ENCODE data around the gene ADAM29. TPM values are rescaled to one million over a fixed set of nuclear protein-coding genes. Genes with fewer than 3 reads are reported as not detected.

The ADAM29 gene
- total and polyA plus RNA-seq, 9 of the 15 experiments (the other 6 are each of a cell fraction or from before 2014, with no cell fraction given) = not detected

- no peak overlapping the region for H3K4me2 ChIP-seq (ENCODE audit: insufficient read depth, low read length)
- FAIRE-seq (no peak), ATAC-seq (no peak), DNase-seq (ENCODE audit: extremely low read depth in 1 of 4, low spot score in 3 of 4) (no peak)
- H3K79me2 ChIP-seq (ENCODE audit: control insufficient read depth, insufficient read depth, low read length) = no peaks in the 10 kb centered on the region
- ChIA-PET POLR2A (no interaction called here), CTCF (ENCODE audit: low intra/inter-chr PET ratio) (no interaction called here)
- H3K9ac ChIP-seq (ENCODE audit: insufficient read depth in 1 of 2, low read depth in 2 of 2, low read length in 2 of 2) = no peak overlapping the region
- H3K4me3 ChIP-seq = no peak overlapping the region
- H3K27ac ChIP-seq (ENCODE audit: extremely low read depth, low read depth, low read length) = no peak overlapping the region
- BruUV-seq (replicated peaks) = no TSS peak
- H3K27me3 ChIP-seq (ENCODE audit: control insufficient read depth in 2 of 2, insufficient read depth in 2 of 2, low read length in 2 of 2) = no peaks in the 10 kb centered on the region
- in situ Hi-C loops (cut with MboI) (no loop called here), intact Hi-C loops (cut with micrococcal nuclease) (no loop called here)
- H3K4me1 ChIP-seq (replicated peaks in 1 of 2; ENCODE audit: control insufficient read depth in 2 of 2, insufficient read depth in 2 of 2, low read length in 2 of 2) = no peaks in the 10 kb centered on the region
- H3K36me3 ChIP-seq (ENCODE audit: control insufficient read depth, insufficient read depth, low read length) = no peaks in the 10 kb centered on the region
- no peak overlapping the region for H2AFZ ChIP-seq (ENCODE audit: low read depth, low read length)
- 0% methylated on average over 2 of the region's 2 CpGs for WGBS (ENCODE audit: insufficient coverage, low coverage, missing lambda C conversion rate)
- H3K9me1 ChIP-seq (ENCODE audit: control insufficient read depth, insufficient read depth, low read length) = no peaks in the 10 kb centered on the region
- H3K9me3 ChIP-seq (replicated peaks; ENCODE audit: control insufficient read depth, insufficient read depth, low read depth, low read length) = no peaks in the 10 kb centered on the region
- H4K20me1 ChIP-seq (replicated peaks; ENCODE audit: control insufficient read depth, insufficient read depth, low read length) = no peaks in the 10 kb centered on the region
- TF ChIP-seq GABPA (tag; conservative IDR thresholded peaks at IDR 0.05; ENCODE audit: low read depth) = no peak
- no peak for TF ChIP-seq ZNF584 (CRISPR knock-in tag; IDR thresholded peaks at IDR 0.05; ENCODE audit: low read depth)
- TF ChIP-seq ZBTB40 (IDR thresholded peaks at IDR 0.05) = no peak
- no peak for TF ChIP-seq ZBTB40 (CRISPR knock-in tag; IDR thresholded peaks at IDR 0.05)
- no peak for TF ChIP-seq KAT2B (IDR thresholded peaks at IDR 0.05; ENCODE audit: low read depth, low read length)
- TF ChIP-seq TAF9B (IDR thresholded peaks at IDR 0.05; ENCODE audit: partially characterized antibody) = no peak
- no peak for TF ChIP-seq HIVEP1 (CRISPR knock-in tag; IDR thresholded peaks at IDR 0.05)
- no peak for TF ChIP-seq ZFPM2 (CRISPR knock-in tag; IDR thresholded peaks at IDR 0.05)
- no peak for TF ChIP-seq THRAP3 (IDR thresholded peaks at IDR 0.05; ENCODE audit: borderline replicate concordance)
- TF ChIP-seq ZNF277 (CRISPR knock-in tag; IDR thresholded peaks at IDR 0.05; ENCODE audit: borderline replicate concordance) = no peak
- TF ChIP-seq CBX5 (IDR thresholded peaks at IDR 0.05; ENCODE audit: borderline replicate concordance, low read depth) = no peak
- TF ChIP-seq CGGBP1 (CRISPR knock-in tag; IDR thresholded peaks at IDR 0.05) = no peak
- no peak for TF ChIP-seq NCOA1 (IDR thresholded peaks at IDR 0.05; ENCODE audit: low read depth)
- no peak for TF ChIP-seq E2F3 (CRISPR knock-in tag; IDR thresholded peaks at IDR 0.05)
Observed at GRCh38 chr4:174919886-174920423, 1.8 kb downstream of the ADAM29 start.
